ENCODE data around the gene ASNSD1.
A peak's percentile ranks its signal among the peaks of the same experiment; 100 is the strongest.
"Not testable (repeated sequence)": the region's sequence is repeated elsewhere in the genome, so short reads cannot be mapped to it uniquely, and the experiment has no call there.

The ASNSD1 gene

GRCh38 chr2:189648846-189649509, 12.3 kb upstream of the ASNSD1 start:
- no peak for DNase-seq

DNA sequence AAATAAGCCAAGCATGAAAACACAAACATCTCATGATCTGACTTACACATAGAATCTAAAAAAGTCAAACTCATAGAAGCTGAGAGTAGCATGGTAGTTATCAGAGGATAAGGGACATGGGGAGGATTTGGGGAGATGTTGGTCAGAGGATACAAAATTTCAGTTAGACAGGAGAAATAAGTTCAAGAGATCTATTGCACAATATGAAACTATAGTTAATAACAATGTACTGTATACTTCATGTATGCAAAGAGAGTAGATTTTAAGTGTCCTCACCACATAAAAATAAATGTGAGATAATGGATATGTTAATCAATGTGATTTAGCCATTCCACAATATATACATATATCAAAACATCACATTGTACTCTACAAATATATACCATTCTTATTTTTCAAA, 10.0 kb upstream of the ASNSD1 start:
- DNase-seq, result no peak

- not testable (repeated sequence) for DNase-seq
Observed at GRCh38 chr2:189653464-189653863, 7.8 kb upstream of the ASNSD1 start.

DNA sequence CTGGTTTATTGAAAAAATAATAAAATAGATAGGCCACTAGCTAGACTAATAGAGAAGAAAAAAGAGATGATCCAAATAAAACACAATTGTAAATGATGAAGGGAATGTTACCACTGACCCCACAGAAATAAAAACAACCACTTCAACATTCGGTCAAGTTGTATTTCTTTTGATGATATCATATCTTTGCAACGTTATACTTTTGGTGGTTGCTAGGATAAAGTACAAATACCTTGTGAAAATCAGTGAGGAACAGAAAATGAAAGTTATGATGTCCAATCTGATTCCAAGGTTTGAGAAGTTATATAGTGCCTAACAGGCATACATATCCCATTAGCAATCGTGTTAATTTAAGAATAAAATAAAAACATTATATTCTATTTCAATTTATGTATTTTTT, 6.6 kb upstream of the ASNSD1 start:
- no peak for DNase-seq

DNA sequence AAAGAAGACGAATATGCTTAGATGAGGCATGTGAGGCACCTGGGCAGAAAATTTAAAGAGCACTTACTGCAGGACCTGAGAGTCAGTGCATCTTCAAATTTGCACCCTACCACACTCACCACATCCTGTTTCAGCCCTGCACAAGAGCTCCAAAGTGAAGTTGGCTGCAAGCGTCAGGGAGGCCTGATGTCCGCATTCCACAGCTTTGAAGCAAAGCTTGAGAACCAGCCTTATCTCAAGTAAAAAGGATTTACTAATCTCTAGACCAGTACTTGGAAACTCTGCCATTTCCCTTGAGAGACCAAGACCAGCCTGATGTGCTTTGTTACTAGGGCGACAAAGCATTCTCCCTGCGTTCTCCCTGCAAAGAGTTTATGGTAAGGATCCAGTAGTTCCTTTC, 3.4 kb upstream of the ASNSD1 start:
- DNase-seq, result no peak

- no peak for DNase-seq
Observed at GRCh38 chr2:189658306-189659212, 2.7 kb upstream of the ASNSD1 start.

GRCh38 chr2:189659734-189660133, 1.5 kb upstream of the ASNSD1 start:
- DNase-seq, result no peak

DNA sequence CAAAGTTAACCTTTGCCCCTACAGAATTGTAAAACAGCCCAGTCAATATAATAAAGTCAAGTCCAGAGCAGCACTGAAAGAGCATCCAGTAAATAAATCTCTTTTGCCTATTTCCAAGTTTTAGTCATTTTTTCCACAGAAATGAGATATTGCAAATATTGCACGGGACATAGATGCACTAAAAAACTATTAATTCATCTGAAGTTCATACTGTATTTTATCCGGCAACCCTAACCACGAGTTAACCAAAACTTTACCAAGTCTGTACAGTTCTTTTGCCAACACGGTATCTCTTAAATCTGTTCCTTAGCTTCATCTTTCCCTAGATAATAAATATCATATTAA, 484 bp upstream of the ASNSD1 start:
- DNase-seq, result no peak

DNA sequence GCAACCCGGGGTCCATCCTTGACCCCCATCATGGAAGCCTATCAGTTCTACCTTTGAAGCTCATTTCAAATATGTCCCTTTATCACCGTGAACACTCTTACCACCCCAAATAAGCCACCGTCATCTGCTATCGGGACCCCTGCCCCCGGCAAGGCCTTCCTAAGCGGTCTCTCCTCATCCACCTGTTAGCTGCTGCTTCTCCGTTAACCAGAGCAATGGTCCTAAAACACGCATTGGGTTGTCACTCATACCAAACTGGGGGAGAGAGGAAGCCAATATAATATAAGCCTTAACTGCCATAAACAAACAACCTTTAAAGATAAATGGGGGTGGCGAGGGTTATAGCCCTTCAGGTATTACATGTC, 680 bp downstream of the ASNSD1 start:
- peak; percentile 11 for DNase-seq

GRCh38 chr2:189662669-189663226, 1.5 kb downstream of the ASNSD1 start:
- DNase-seq, result no peak

- not testable (repeated sequence) for DNase-seq
Observed at GRCh38 chr2:189663319-189663718, 2.1 kb downstream of the ASNSD1 start.

- DNase-seq, result no peak
Observed at GRCh38 chr2:189669913-189670312, 8.7 kb downstream of the ASNSD1 start.

DNA sequence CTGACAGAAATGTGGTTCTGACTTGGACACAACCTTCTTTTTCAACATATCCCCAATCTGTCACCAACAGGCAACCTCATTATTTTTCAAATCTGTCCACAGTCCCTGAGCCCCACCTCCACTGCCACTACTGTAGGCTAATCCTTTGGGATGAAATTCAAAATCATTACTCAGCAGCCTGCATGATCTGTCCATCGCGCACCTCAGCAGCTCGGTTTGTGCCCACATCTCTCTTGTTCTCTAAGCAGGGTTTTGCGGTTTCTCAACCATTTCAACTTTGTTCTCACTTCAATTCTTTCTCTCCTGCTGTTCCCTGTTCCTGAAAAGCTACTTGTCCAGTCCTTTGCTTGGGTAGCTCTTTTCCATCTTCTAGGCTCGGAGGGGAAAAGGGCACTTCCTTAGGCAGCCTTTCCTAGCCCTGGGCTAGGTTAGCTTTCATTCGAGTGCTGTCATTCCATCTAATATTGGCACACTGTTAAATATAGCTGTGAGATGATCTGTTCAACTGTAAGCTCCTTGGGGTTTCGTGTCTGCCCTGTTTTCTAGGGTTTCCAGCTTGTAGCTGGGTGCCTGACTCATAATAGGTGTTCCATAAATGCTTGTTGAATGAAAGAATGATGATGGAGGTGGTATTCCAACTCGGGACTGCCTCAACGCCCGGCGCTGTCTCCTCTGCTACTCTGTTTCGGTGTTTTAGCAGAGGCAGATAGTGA, 12.6 kb downstream of the ASNSD1 start:
- DNase-seq, result no peak

- peak; percentile 91 for DNase-seq
Observed at GRCh38 chr2:189674374-189675112, 13.3 kb downstream of the ASNSD1 start, which contains the start of gene ANKAR. ANKAR (plus strand) TSS chr2:189674670; CDS start chr2:189676491, 1,821 bp downstream.

- DNase-seq, result no peak
Observed at GRCh38 chr2:189676471-189676870, 15.2 kb downstream of the ASNSD1 start.

- no peak for DNase-seq
Observed at GRCh38 chr2:189679226-189679625, 18.0 kb downstream of the ASNSD1 start.

GRCh38 chr2:189681203-189681602, 19.9 kb downstream of the ASNSD1 start:
- DNase-seq, result no peak

GRCh38 chr2:189681903-189682302, 20.6 kb downstream of the ASNSD1 start:
- DNase-seq, result no peak

DNA sequence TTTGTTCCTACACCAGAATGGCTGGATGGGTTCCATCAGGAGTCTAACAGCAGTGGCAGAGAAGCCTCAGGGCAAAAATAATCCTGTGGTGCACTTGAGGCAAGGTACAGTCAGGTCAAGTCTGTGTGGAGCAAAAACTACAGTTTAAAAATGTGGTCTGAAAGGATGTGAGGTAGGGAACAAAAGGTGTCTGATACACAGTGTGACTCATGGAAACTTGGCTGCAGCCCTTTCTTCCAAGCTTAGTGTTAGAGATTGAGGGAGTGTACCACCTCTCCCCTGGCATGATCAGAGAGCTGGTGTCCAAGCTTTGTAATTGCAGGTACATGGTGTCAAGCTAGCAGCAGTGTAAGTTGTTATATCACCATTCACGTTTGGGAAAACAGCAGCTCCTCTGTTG, 22.1 kb downstream of the ASNSD1 start:
- no peak for DNase-seq

DNA sequence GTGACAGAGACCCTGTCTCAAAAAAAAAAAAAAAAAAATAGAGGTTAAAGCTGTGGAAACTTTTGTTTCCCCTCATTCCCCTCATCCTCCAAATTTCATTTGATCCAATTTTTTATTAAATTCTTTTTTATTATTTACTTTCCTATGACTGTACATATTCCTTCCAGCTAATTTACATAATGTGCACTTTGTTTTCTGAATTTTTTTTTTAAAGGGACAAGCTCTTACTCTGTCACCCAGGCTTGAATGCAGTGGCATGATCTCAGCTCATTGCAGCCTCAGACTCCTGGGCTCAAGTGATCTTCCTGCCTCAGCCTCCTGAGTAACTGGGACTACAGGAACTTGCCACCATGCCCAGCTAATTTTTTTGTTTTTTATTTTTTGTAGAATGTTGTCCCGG, 23.6 kb downstream of the ASNSD1 start:
- no peak for DNase-seq

DNA sequence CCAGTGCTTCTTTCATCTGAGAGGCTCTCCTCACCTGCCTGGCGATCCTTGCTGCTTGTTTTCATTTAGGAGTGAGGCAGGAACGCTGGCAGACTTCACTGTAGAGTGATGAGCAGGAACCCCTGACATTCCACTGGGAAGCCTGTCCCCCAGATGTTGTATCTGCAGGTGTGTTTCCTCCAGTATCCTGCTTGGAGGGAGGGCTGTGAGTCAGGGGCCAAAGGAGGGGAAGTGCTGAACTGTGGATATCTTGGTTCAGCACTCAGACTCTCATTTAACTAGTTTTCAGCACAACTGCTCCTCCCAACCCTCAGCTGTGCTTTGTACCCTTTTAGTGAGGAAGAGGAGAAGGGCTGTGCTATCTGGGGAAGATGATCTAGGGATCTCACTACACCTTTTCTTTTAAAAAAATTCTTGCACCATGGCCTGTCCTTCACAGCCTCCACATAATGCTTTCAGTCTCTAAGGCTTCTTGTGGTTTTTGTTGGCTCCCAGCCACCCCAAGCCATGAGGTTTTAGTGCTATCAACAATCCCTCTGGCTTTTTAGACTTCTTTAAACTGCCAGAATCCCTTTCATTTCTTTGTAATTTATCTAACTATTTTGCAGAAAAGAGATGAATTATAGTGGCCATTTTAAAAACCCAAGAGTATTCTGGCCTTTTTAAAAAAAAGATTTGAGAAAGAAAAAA, 24.4 kb downstream of the ASNSD1 start:
- DNase-seq, result no peak

- DNase-seq, result not testable (repeated sequence)
Observed at GRCh38 chr2:189687796-189688195, 26.5 kb downstream of the ASNSD1 start.

Data from midbrain (tissue), 1 donor.